Measurements from ENCODE around the gene HPD.

Gene HPD

GRCh38 chr12:121829250-121829918 is 29.3 kb downstream of the HPD start:
- no peak for FAIRE-seq
- no peak for DNase-seq (ENCODE audit: insufficient read length, low spot score)

GRCh38 chr12:121828826-121829225 is 29.8 kb downstream of the HPD start:
- no peak for DNase-seq (ENCODE audit: insufficient read length, low spot score)
- FAIRE-seq: no peak

GRCh38 chr12:121828306-121828705 is 30.4 kb downstream of the HPD start:
- FAIRE-seq (no peak), DNase-seq (ENCODE audit: insufficient read length, low spot score) (no peak)

GRCh38 chr12:121827351-121828099 is 31.1 kb downstream of the HPD start:
- FAIRE-seq: no peak
- DNase-seq (ENCODE audit: insufficient read length, low spot score): no peak

GRCh38 chr12:121826318-121827150 is 32.1 kb downstream of the HPD start:
- FAIRE-seq: no peak
- DNase-seq (ENCODE audit: insufficient read length, low spot score): no peak

GRCh38 chr12:121825041-121825523 is 33.6 kb downstream of the HPD start:
- DNase-seq (ENCODE audit: insufficient read length, low spot score): no peak
- FAIRE-seq: no peak

GRCh38 chr12:121823727-121824115 is 34.9 kb downstream of the HPD start:
- FAIRE-seq: no peak

GRCh38 chr12:121823101-121823726 is 35.4 kb downstream of the HPD start:
- no peak for DNase-seq (ENCODE audit: insufficient read length, low spot score)
- FAIRE-seq: no peak

More at GRCh38 chr12:121823727-121824115, 34.9 kb downstream of the HPD start:
- DNase-seq (ENCODE audit: insufficient read length, low spot score): no peak

GRCh38 chr12:121822393-121823100 is 36.1 kb downstream of the HPD start:
- DNase-seq (ENCODE audit: insufficient read length, low spot score): no peak
- FAIRE-seq: no peak

GRCh38 chr12:121820056-121820455 is 38.6 kb downstream of the HPD start:
- FAIRE-seq: no peak
- no peak for DNase-seq (ENCODE audit: insufficient read length, low spot score)

- FAIRE-seq (no peak), DNase-seq (ENCODE audit: insufficient read length, low spot score) (no peak)
Measured at GRCh38 chr12:121819212-121819949, 39.3 kb downstream of the HPD start.

- no peak for FAIRE-seq
- DNase-seq (ENCODE audit: insufficient read length, low spot score): no peak
Measured at GRCh38 chr12:121817648-121818043, 41.0 kb downstream of the HPD start.

- FAIRE-seq (no peak), DNase-seq (ENCODE audit: insufficient read length, low spot score) (no peak)
Measured at GRCh38 chr12:121816925-121817647, 41.6 kb downstream of the HPD start.

- FAIRE-seq (no peak), DNase-seq (ENCODE audit: insufficient read length, low spot score) (no peak)
Measured at GRCh38 chr12:121815263-121815662, 43.4 kb downstream of the HPD start.

GRCh38 chr12:121814429-121815119 is 44.1 kb downstream of the HPD start:
- DNase-seq (ENCODE audit: insufficient read length, low spot score): no peak
- no peak for FAIRE-seq

GRCh38 chr12:121813951-121814350 is 44.7 kb downstream of the HPD start:
- no peak for FAIRE-seq
- no peak for DNase-seq (ENCODE audit: insufficient read length, low spot score)

GRCh38 chr12:121812921-121813896 is 45.5 kb downstream of the HPD start:
- DNase-seq (ENCODE audit: insufficient read length, low spot score): no peak
- no peak for FAIRE-seq
